Regular cardiac myocyte (primary cell): ENCODE measurements around the gene SLC2A4. TPM values are rescaled to one million over a fixed set of nuclear protein-coding genes. Genes with fewer than 3 reads are reported as not detected.

Experiments used
- total RNA-seq: library from RNA; depleted of rRNA; stranded (reverse); fragments of >200 nt; gene quantifications from 2 replicates; pipeline ENCODE4 v1.2.3, GENCODE V29; 2014

The SLC2A4 gene
- total RNA-seq, 1 donor from 2014 or later, result 0.28 TPM

Other genes starting within 250 kb of the SLC2A4 start
- 0.28 and 1.2 TPM in 2 replicates for gene SLC16A13, start 245.7 kb upstream of the SLC2A4 start, total RNA-seq
- gene SLC16A11, start 237.6 kb upstream of the SLC2A4 start, total RNA-seq, result 0.85 TPM in 1 of 2 replicates, not detected in the other
- not detected in 2 replicates for gene CLEC10A, start 201.5 kb upstream of the SLC2A4 start, total RNA-seq
- not detected in 2 replicates for gene ASGR2, start 166.9 kb upstream of the SLC2A4 start, total RNA-seq
- gene ASGR1, start 102.3 kb upstream of the SLC2A4 start, total RNA-seq, result 0.56 and 0.58 TPM in 2 replicates
- 12.7 and 16.3 TPM in 2 replicates for gene DLG4, start 61.9 kb upstream of the SLC2A4 start, total RNA-seq
- gene ACADVL, start 61.8 kb upstream of the SLC2A4 start, total RNA-seq, result 261 and 425 TPM in 2 replicates
- gene DVL2, start 47.2 kb upstream of the SLC2A4 start, total RNA-seq, result 49.8 and 59.5 TPM in 2 replicates
- 40.0 and 40.8 TPM in 2 replicates for gene PHF23, start 42.3 kb upstream of the SLC2A4 start, total RNA-seq
- 118 and 275 TPM in 2 replicates for gene GABARAP, start 39.3 kb upstream of the SLC2A4 start, total RNA-seq
- gene CTDNEP1, start 30.0 kb upstream of the SLC2A4 start, total RNA-seq, result 14.4 and 19.9 TPM in 2 replicates
- 22.0 and 57.3 TPM in 2 replicates for gene ELP5, start 29.5 kb upstream of the SLC2A4 start, total RNA-seq
- 0.19 and 1.7 TPM in 2 replicates for gene CLDN7, start 19.2 kb upstream of the SLC2A4 start, total RNA-seq
- gene YBX2, start 12.9 kb downstream of the SLC2A4 start, total RNA-seq, result 0.56 TPM in 1 of 2 replicates, not detected in the other
- 474 and 1,218 TPM in 2 replicates for gene EIF5A, start 25.9 kb downstream of the SLC2A4 start, total RNA-seq
- 26.8 and 41.8 TPM in 2 replicates for gene GPS2, start 33.6 kb downstream of the SLC2A4 start, total RNA-seq
- 12.7 and 23.8 TPM in 2 replicates for gene NEURL4, start 47.6 kb downstream of the SLC2A4 start, total RNA-seq
- gene ACAP1, start 54.8 kb downstream of the SLC2A4 start, total RNA-seq, result 0.56 and 0.58 TPM in 2 replicates
- 10.4 and 13.5 TPM in 2 replicates for gene KCTD11, start 70.4 kb downstream of the SLC2A4 start, total RNA-seq
- gene TMEM95, start 73.4 kb downstream of the SLC2A4 start, total RNA-seq, result not detected in 2 replicates
- gene TNK1, start 99.4 kb downstream of the SLC2A4 start, total RNA-seq, result under 0.01 and 0.28 TPM in 2 replicates
- 14.4 and 15.5 TPM in 2 replicates for gene PLSCR3, start 112.8 kb downstream of the SLC2A4 start, total RNA-seq
- 88.0 and 144 TPM in 2 replicates for gene TMEM256, start 122.4 kb downstream of the SLC2A4 start, total RNA-seq
- 2.3 and 4.2 TPM in 2 replicates for gene NLGN2, start 126.1 kb downstream of the SLC2A4 start, total RNA-seq
- gene SPEM1, start 138.6 kb downstream of the SLC2A4 start, total RNA-seq, result not detected in 2 replicates
- not detected in 2 replicates for gene SPEM2, start 143.9 kb downstream of the SLC2A4 start, total RNA-seq
- not detected in 2 replicates for gene SPEM3, start 147.1 kb downstream of the SLC2A4 start, total RNA-seq
- 1.5 and 2.3 TPM in 2 replicates for gene TMEM102, start 153.7 kb downstream of the SLC2A4 start, total RNA-seq
- 2.5 and 14.7 TPM in 2 replicates for gene FGF11, start 157.8 kb downstream of the SLC2A4 start, total RNA-seq
- gene CHRNB1, start 163.3 kb downstream of the SLC2A4 start, total RNA-seq, result 2.3 and 3.9 TPM in 2 replicates
- gene ZBTB4, start 197.9 kb downstream of the SLC2A4 start, total RNA-seq, result 14.8 and 21.4 TPM in 2 replicates
- not detected in 2 replicates for gene SLC35G6, start 199.7 kb downstream of the SLC2A4 start, total RNA-seq
- gene POLR2A, start 202.6 kb downstream of the SLC2A4 start, total RNA-seq, result 49.6 and 88.0 TPM in 2 replicates